Panc1 (cell line): ENCODE measurements around the gene TBC1D2B. TPM values are rescaled to one million over a fixed set of nuclear protein-coding genes. Genes with fewer than 3 reads are reported as not detected.

Experiments used
- ATAC-seq: fragments of 200-7000 bp; cut with Tn5 transposase; 2 replicates; pipeline ENCODE4 v1.9.1; 2020; ENCODE audit warnings: mild to moderate bottlenecking, moderate library complexity
- BruUV-seq: library from RNA; stranded (reverse); fragments of 400-500 nt; replicated peaks from 2 replicates; lab custom pipeline; 2021; lab: Mats Ljungman, UMichigan
- CTCF ChIA-PET: fragments of 300-600 bp; sonication (Branson Sonifier 250); formaldehyde crosslinking; loops from one replicate; lab custom pipeline; 2022; ENCODE audit warnings: antibody characterized with exemption; lab: Charles Lee
- POLR2A ChIA-PET: fragments of 300-600 bp; sonication (Branson Sonifier 250); formaldehyde crosslinking; loops from one replicate; lab custom pipeline; 2022; ENCODE audit warnings: antibody characterized with exemption; lab: Charles Lee
- DNase-seq: peaks from one replicate; pipeline ENCODE4 v3.0.0-alpha.2; 2010; ENCODE audit warnings: low read depth, low spot score
- H3K27ac ChIP-seq: 2 replicates; pipeline ENCODE4 v1.5.1; 2011; ENCODE audit warnings: mild to moderate bottlenecking, low read length, inconsistent platforms
- H3K27me3 ChIP-seq: fragments of 200-500 bp; sonication (Bioruptor generic); 2 replicates; pipeline ENCODE4 v1.6.0; 2014; ENCODE audit warnings: low read length, inconsistent platforms; ENCODE audit not compliant: control insufficient read depth, insufficient read depth
- H3K36me3 ChIP-seq: fragments of 200-500 bp; sonication (Bioruptor generic); 2 replicates; pipeline ENCODE4 v1.5.1; 2014; ENCODE audit warnings: inconsistent platforms, mild to moderate bottlenecking, low read length, moderate library complexity; ENCODE audit not compliant: control insufficient read depth, insufficient read depth
- H3K4me1 ChIP-seq: 2 replicates; pipeline ENCODE4 v1.5.1; 2011; ENCODE audit warnings: inconsistent platforms, mild to moderate bottlenecking, low read length, moderate library complexity; ENCODE audit not compliant: control insufficient read depth, insufficient read depth
- H3K4me3 ChIP-seq, 2 experiments: 2 replicates each; pipeline ENCODE4 v1.5.1; 2011 to 2012; ENCODE audit warnings: low read depth in 2 of 2, low read length in 2 of 2, mild to moderate bottlenecking in 2 of 2, inconsistent platforms in 1 of 2, moderate library complexity in 1 of 2
- H3K9me3 ChIP-seq: fragments of 200-500 bp; sonication (Bioruptor generic); 2 replicates; pipeline ENCODE4 v1.5.1; 2014; ENCODE audit warnings: low read depth, mild to moderate bottlenecking, inconsistent platforms, low read length, moderate library complexity; ENCODE audit not compliant: control insufficient read depth, insufficient read depth
- POLR2AphosphoS5 ChIP-seq: IDR thresholded peaks from 2 replicates; pipeline ENCODE4 v1.6.1; 2012; ENCODE audit warnings: mild to moderate bottlenecking, low read depth, low read length, moderate library complexity
- SIN3A ChIP-seq: IDR thresholded peaks from 2 replicates; pipeline ENCODE4 v1.6.1; 2012; ENCODE audit warnings: low read depth, mild to moderate bottlenecking, low read length, moderate library complexity, borderline replicate concordance; ENCODE audit not compliant: insufficient read depth
- TCF7L2 ChIP-seq: IDR thresholded peaks from 2 replicates; pipeline ENCODE4 v1.6.1; 2011; ENCODE audit warnings: mild to moderate bottlenecking, low read depth, low read length, inconsistent platforms
- in situ Hi-C: cut with HindIII; loops from 2 replicates; pipeline ENCODE4 v1.10.0; 2016; ENCODE audit warnings: low sequenced_read_pairs, low pct_unique_long_range_greater_than_20kb
- intact Hi-C: fragments of 100-400 bp; cut with micrococcal nuclease; formaldehyde crosslinking; loops from one replicate; pipeline ENCODE4 v1.10.0; 2022; ENCODE audit not compliant: unreplicated experiment
- total RNA-seq: library from RNA; stranded (reverse); gene quantifications from one replicate; pipeline ENCODE4 v1.2.1, GENCODE V29; 2021; ENCODE audit not compliant: unreplicated experiment
- TF ChIP-seq, protein P1 (sequence below): fragments of 450-650 bp; IDR thresholded peaks from 2 replicates; pipeline ENCODE4 v1.5.1; 2017; ENCODE audit warnings: mild to moderate bottlenecking
- TF ChIP-seq, protein P2 (sequence below), 2 experiments: IDR thresholded peaks; 2 replicates each; pipeline ENCODE4 v1.6.1; 2011 to 2012; ENCODE audit warnings: low read depth in 2 of 2, control low read depth in 1 of 2, low read length in 1 of 2, mild to moderate bottlenecking in 1 of 2, moderate library complexity in 1 of 2; ENCODE audit not compliant: insufficient read depth in 1 of 2

The TBC1D2B gene
- total RNA-seq, 1 experiment from 2014 or later = 59.3 TPM

DNA sequence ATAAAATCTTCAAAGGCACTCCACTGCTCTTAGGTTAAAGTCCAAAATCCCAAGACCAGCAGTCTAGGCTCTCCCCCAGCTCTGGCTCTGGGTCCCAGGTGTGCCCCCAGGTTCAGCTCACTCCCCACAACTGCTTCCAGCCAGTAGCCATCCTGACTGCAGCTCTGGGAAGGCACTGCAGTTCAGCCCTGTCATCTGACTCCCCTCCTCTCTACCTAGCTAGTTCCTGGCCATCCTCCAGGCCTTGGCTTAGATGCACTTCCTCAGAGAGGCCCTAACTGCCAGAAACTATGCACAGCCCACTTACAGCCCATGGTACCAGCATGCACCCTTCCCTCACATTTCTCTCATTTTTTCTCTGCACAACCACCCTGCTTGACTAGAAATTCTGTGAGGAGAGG is 25.5 kb downstream of the TBC1D2B start:
- peaks cover 69% of the 10 kb centered on the region for H3K4me1 ChIP-seq
- TF ChIP-seq TCF7L2 = peak; percentile 44; the same call in 1 of the 2 replicates
- TF ChIP-seq, protein P1, sequence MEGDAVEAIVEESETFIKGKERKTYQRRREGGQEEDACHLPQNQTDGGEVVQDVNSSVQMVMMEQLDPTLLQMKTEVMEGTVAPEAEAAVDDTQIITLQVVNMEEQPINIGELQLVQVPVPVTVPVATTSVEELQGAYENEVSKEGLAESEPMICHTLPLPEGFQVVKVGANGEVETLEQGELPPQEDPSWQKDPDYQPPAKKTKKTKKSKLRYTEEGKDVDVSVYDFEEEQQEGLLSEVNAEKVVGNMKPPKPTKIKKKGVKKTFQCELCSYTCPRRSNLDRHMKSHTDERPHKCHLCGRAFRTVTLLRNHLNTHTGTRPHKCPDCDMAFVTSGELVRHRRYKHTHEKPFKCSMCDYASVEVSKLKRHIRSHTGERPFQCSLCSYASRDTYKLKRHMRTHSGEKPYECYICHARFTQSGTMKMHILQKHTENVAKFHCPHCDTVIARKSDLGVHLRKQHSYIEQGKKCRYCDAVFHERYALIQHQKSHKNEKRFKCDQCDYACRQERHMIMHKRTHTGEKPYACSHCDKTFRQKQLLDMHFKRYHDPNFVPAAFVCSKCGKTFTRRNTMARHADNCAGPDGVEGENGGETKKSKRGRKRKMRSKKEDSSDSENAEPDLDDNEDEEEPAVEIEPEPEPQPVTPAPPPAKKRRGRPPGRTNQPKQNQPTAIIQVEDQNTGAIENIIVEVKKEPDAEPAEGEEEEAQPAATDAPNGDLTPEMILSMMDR = no peak
- ChIA-PET CTCF (interaction anchor here (1.3 kb wide), 1 partner anchor 56 kb away, joined by 4 read pairs; no protein-coding TSS in a partner anchor), POLR2A (interaction anchor here (1.3 kb wide), 1 partner anchor 14 kb away, joined by 4 read pairs; no protein-coding TSS in a partner anchor)
- in situ Hi-C loops (no loop called here), intact Hi-C loops (no loop called here)
- no peaks in the 10 kb centered on the region for H3K36me3 ChIP-seq
- H3K27me3 ChIP-seq = no peaks in the 10 kb centered on the region
- peak overlapping the region; percentile 75 for H3K27ac ChIP-seq
- no peak overlapping the region for H3K4me3 ChIP-seq
- H3K9me3 ChIP-seq = no peaks in the 10 kb centered on the region
- no TSS peak for BruUV-seq
- DNase-seq (no peak), ATAC-seq (no peak)

DNA sequence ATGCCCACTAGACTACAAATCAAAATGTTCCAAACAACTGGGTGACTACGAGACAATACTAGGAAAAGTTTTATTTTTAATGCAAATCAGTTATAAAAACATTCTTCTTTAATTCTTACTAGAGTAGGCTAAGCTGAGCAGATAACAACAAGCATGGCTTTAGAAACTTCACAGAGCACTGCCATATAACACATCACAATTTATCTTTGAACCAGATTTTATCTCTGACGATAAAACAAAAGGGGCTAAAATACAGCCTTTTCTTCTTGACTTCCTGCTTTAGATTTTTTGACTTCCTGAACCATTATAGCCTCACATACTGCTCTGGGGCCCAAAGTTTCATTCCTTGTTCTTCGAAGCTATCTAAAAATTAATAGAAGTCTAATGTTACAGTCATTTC is 25.9 kb downstream of the TBC1D2B start:
- TF ChIP-seq POLR2AphosphoS5 (no peak), TCF7L2 (no peak), SIN3A (no peak)
- TF ChIP-seq, protein P2, sequence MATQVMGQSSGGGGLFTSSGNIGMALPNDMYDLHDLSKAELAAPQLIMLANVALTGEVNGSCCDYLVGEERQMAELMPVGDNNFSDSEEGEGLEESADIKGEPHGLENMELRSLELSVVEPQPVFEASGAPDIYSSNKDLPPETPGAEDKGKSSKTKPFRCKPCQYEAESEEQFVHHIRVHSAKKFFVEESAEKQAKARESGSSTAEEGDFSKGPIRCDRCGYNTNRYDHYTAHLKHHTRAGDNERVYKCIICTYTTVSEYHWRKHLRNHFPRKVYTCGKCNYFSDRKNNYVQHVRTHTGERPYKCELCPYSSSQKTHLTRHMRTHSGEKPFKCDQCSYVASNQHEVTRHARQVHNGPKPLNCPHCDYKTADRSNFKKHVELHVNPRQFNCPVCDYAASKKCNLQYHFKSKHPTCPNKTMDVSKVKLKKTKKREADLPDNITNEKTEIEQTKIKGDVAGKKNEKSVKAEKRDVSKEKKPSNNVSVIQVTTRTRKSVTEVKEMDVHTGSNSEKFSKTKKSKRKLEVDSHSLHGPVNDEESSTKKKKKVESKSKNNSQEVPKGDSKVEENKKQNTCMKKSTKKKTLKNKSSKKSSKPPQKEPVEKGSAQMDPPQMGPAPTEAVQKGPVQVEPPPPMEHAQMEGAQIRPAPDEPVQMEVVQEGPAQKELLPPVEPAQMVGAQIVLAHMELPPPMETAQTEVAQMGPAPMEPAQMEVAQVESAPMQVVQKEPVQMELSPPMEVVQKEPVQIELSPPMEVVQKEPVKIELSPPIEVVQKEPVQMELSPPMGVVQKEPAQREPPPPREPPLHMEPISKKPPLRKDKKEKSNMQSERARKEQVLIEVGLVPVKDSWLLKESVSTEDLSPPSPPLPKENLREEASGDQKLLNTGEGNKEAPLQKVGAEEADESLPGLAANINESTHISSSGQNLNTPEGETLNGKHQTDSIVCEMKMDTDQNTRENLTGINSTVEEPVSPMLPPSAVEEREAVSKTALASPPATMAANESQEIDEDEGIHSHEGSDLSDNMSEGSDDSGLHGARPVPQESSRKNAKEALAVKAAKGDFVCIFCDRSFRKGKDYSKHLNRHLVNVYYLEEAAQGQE (IDR thresholded peaks at IDR 0.05; ENCODE audit: insufficient read depth in 1 of 2, low read depth in 2 of 2, low read length in 1 of 2) = no peak
- TF ChIP-seq, protein P1 = no peak
- no TSS peak for BruUV-seq
- intact Hi-C loops = no loop called here

More for the DNA sequence above, 25.9 kb downstream of the TBC1D2B start:
- in situ Hi-C loops = no loop called here
- H3K27ac ChIP-seq = peak overlapping the region; percentile 75
- POLR2A ChIA-PET = interaction anchor here (1.3 kb wide), 1 partner anchor 15 kb away, joined by 4 read pairs; no protein-coding TSS in a partner anchor
- no peak overlapping the region for H3K4me3 ChIP-seq
- DNase-seq (no peak), ATAC-seq (no peak)
- H3K9me3 ChIP-seq = no peaks in the 10 kb centered on the region
- no peaks in the 10 kb centered on the region for H3K36me3 ChIP-seq
- peaks cover 65% of the 10 kb centered on the region for H3K4me1 ChIP-seq
- CTCF ChIA-PET = interaction anchor here (1.3 kb wide), 1 partner anchor 57 kb away, joined by 4 read pairs; no protein-coding TSS in a partner anchor
- no peaks in the 10 kb centered on the region for H3K27me3 ChIP-seq
